OCI-LY1 (cell line): ENCODE measurements around the gene ZBTB46.

Experiments
- EZH2 ChIP-seq: fragments of 200-600 bp; sonication (generic), shearing (Covaris generic); IDR thresholded peaks from 2 replicates; pipeline ENCODE4 v1.8.0; 2017; ENCODE audit warnings: borderline replicate concordance, mixed run types, mild to moderate bottlenecking, antibody characterized with exemption, low read length, moderate library complexity, mixed read lengths
- TF ChIP-seq, protein P1 (sequence below): fragments of 200-600 bp; sonication (generic), shearing (Covaris generic); IDR thresholded peaks from 2 replicates; pipeline ENCODE4 v1.5.1; 2017; ENCODE audit warnings: mild to moderate bottlenecking, antibody characterized with exemption, low read length, moderate library complexity, mixed read lengths

DNA sequence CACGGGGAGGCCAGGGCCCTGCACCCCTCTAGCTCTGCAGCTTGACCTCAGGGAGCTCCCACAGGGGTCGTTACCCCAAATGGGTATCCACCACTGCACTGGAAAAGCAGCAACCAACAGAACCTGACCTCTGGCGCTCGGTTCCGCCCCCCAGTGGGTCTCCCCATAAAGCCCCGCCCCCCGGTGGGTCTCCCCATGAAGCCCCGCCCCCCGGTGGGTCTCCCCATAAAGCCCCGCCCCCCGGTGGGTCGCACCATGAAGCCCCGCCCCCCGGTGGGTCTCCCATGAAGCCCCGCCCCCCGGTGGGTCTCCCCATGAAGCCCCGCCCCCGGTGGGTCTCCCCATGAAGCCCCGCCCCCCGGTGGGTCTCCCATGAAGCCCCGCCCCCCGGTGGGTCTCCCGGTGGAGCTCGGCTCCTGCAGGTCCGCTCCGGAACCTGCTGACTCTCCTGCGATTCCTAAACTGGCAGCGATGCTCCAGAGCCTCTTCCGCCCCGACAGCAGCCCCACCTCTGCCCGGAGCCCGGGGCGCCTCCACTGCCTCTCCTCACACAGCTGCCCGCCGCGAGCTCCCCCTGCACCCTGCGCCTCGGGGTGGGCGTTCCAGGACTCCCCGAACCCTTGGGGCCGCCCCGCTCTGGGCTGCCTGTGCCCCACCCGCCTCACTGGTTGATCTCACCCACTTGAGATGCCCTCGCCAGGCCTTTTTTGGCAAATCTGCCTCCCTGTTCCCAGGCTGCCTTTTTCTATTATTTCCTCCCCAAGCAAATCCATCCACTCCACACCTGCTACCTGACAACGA, 79.4 kb downstream of the ZBTB46 start:
- TF ChIP-seq EZH2, result no peak
- TF ChIP-seq, protein P1, sequence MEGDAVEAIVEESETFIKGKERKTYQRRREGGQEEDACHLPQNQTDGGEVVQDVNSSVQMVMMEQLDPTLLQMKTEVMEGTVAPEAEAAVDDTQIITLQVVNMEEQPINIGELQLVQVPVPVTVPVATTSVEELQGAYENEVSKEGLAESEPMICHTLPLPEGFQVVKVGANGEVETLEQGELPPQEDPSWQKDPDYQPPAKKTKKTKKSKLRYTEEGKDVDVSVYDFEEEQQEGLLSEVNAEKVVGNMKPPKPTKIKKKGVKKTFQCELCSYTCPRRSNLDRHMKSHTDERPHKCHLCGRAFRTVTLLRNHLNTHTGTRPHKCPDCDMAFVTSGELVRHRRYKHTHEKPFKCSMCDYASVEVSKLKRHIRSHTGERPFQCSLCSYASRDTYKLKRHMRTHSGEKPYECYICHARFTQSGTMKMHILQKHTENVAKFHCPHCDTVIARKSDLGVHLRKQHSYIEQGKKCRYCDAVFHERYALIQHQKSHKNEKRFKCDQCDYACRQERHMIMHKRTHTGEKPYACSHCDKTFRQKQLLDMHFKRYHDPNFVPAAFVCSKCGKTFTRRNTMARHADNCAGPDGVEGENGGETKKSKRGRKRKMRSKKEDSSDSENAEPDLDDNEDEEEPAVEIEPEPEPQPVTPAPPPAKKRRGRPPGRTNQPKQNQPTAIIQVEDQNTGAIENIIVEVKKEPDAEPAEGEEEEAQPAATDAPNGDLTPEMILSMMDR, result no peak
